K562 (cell line): ENCODE measurements around the gene PPIH. TPM values are rescaled to one million over a fixed set of nuclear protein-coding genes. Genes with fewer than 3 reads are reported as not detected.
A peak's percentile ranks its signal among the peaks of the same experiment; 100 is the strongest.
"Not testable (repeated sequence)": the region's sequence is repeated elsewhere in the genome, so short reads cannot be mapped to it uniquely, and the experiment has no call there.

ENCODE experiments used
- ATAC-seq: fragments of 200-7000 bp; cut with Tn5 transposase; 3 replicates; pipeline ENCODE4 v1.9.1; 2020; ENCODE audit warnings: moderate library complexity
- BruUV-seq: library from RNA; stranded (reverse); fragments of 400-500 nt; replicated peaks from 2 replicates; lab custom pipeline; 2021; lab: Mats Ljungman, UMichigan
- CTCF ChIA-PET: fragments of 300-600 bp; formaldehyde crosslinking; extraction: SDS; loops from one replicate; lab custom pipeline; 2021; ENCODE audit warnings: low intra/inter-chr PET ratio; lab: Yijun Ruan, JAX
- POLR2A ChIA-PET: fragments of 300-600, 350-650 bp; sonication (Branson Sonifier 250); formaldehyde crosslinking; extraction: SDS; loops from one replicate; lab custom pipeline; 2021; ENCODE audit warnings: antibody characterized with exemption, inconsistent platforms; lab: Yijun Ruan, JAX
- DNase-seq, 4 experiments: peaks; one replicate each; pipeline versions ENCODE4 v3.0.0 to v3.0.0-alpha.2; 2011 to 2018; ENCODE audit warnings: low spot score in 3 of 4, mixed read lengths in 3 of 4; ENCODE audit errors: extremely low read depth in 1 of 4
- FAIRE-seq: peaks from 2 replicates; lab custom pipeline; 2011; peaks lifted over from hg19 to GRCh38; lab: Jason Lieb, UNC
- H2AFZ ChIP-seq: 2 replicates; pipeline ENCODE4 v1.6.0; 2011; ENCODE audit warnings: low read depth, low read length, control low read depth, inconsistent platforms
- H3K27ac ChIP-seq: fragments of 200-600 bp; 3 replicates; pipeline ENCODE4 v1.8.0; 2011; ENCODE audit warnings: low read depth, mild to moderate bottlenecking, control low read depth, inconsistent platforms, low read length, moderate library complexity, mixed read lengths; ENCODE audit errors: extremely low read depth
- H3K27me3 ChIP-seq, 2 experiments: fragments of 300-600 bp in 1 of 2; 2 replicates in 1 of 2; 3 replicates in 1 of 2; pipeline versions ENCODE4 v1.6.0 to v1.8.0; 2011; ENCODE audit warnings: inconsistent platforms in 2 of 2, low read length in 2 of 2, mild to moderate bottlenecking in 1 of 2, mixed read lengths in 1 of 2, moderate library complexity in 1 of 2; ENCODE audit not compliant: control insufficient read depth in 2 of 2, insufficient read depth in 2 of 2
- H3K36me3 ChIP-seq: fragments of 300-600 bp; 3 replicates; pipeline ENCODE4 v1.8.0; 2011; ENCODE audit warnings: mild to moderate bottlenecking, low read length, inconsistent platforms; ENCODE audit not compliant: control insufficient read depth, insufficient read depth
- H3K4me1 ChIP-seq, 2 experiments: fragments of 200-600 bp in 1 of 2; replicated peaks in 1 of 2; 2 replicates in 1 of 2; 3 replicates in 1 of 2; pipeline versions ENCODE4 v1.5.1 to v1.8.0; 2011; ENCODE audit warnings: inconsistent platforms in 2 of 2, low read length in 2 of 2, mild to moderate bottlenecking in 1 of 2, mixed read lengths in 1 of 2, moderate library complexity in 1 of 2; ENCODE audit not compliant: control insufficient read depth in 2 of 2, insufficient read depth in 2 of 2
- H3K4me2 ChIP-seq: 2 replicates; pipeline ENCODE4 v1.6.1; 2011; ENCODE audit warnings: low read length, control low read depth, inconsistent platforms, mixed read lengths; ENCODE audit not compliant: insufficient read depth
- H3K4me3 ChIP-seq: fragments of 200-600 bp; sonication (generic), shearing (Covaris generic); 2 replicates; pipeline ENCODE4 v1.5.1; 2016; ENCODE audit warnings: control low read depth, inconsistent platforms
- H3K79me2 ChIP-seq: fragments of 200-600 bp; 3 replicates; pipeline ENCODE4 v1.8.0; 2011; ENCODE audit warnings: low read length, inconsistent platforms; ENCODE audit not compliant: control insufficient read depth, insufficient read depth
- H3K9ac ChIP-seq, 2 experiments: 2 replicates each; pipeline versions ENCODE4 v1.6.0 to v1.6.1; 2011; ENCODE audit warnings: low read depth in 2 of 2, low read length in 2 of 2, control low read depth in 1 of 2, inconsistent platforms in 1 of 2, mild to moderate bottlenecking in 1 of 2, mixed read lengths in 1 of 2; ENCODE audit not compliant: insufficient read depth in 1 of 2
- H3K9me1 ChIP-seq: one replicate; pipeline ENCODE4 v1.6.0; 2011; ENCODE audit warnings: inconsistent platforms, mild to moderate bottlenecking, low read length, moderate library complexity; ENCODE audit not compliant: control insufficient read depth, insufficient read depth
- H3K9me3 ChIP-seq: replicated peaks from 2 replicates; pipeline ENCODE4 v1.5.1; 2011; ENCODE audit warnings: low read depth, low read length, inconsistent platforms; ENCODE audit not compliant: control insufficient read depth, insufficient read depth
- H4K20me1 ChIP-seq: replicated peaks from 2 replicates; pipeline ENCODE4 v1.6.1; 2011; ENCODE audit warnings: low read length, inconsistent platforms, mixed read lengths; ENCODE audit not compliant: control insufficient read depth, insufficient read depth
- ATF3 ChIP-seq, 2 experiments: fragments of 450-650 bp in 1 of 2; sonication (generic) in 1 of 2; formaldehyde crosslinking in 1 of 2; IDR thresholded peaks in 1 of 2; conservative IDR thresholded peaks in 1 of 2; 2 replicates each; pipeline versions ENCODE4 v1.6.1 to v1.8.1; 2016 to 2023; ENCODE audit warnings: mild to moderate bottlenecking in 2 of 2, moderate library complexity in 2 of 2, inconsistent platforms in 1 of 2, missing genetic modification reagents in 1 of 2
- CEBPG ChIP-seq, 3 experiments: fragments of 200-800 bp in 1 of 3; sonication (Bioruptor generic) in 1 of 3; sonication (generic) in 1 of 3; formaldehyde crosslinking in 1 of 3; IDR thresholded peaks in 2 of 3; conservative IDR thresholded peaks in 1 of 3; 2 replicates each; pipeline versions ENCODE4 v1.6.1 to v1.8.0; 2016 to 2022; ENCODE audit warnings: missing compliant biosample characterization in 2 of 3, missing genetic modification characterization in 2 of 3, mild to moderate bottlenecking in 1 of 3, missing genetic modification reagents in 1 of 3
- NFATC3 ChIP-seq: fragments of 450-650 bp; IDR thresholded peaks from 2 replicates; pipeline ENCODE4 v1.6.1; 2017; ENCODE audit warnings: mild to moderate bottlenecking
- WGBS: fragments of 100-300 bp; shearing (Covaris generic); methylation state at CpG from one replicate; pipeline ENCODE4 v1.1.6; 2016; ENCODE audit warnings: low coverage, mixed read lengths; ENCODE audit not compliant: insufficient coverage; ENCODE audit errors: missing lambda C conversion rate; 5-methylcytosine and 5-hydroxymethylcytosine counted together
- in situ Hi-C: fragments of 300-500 bp; cut with MboI; formaldehyde crosslinking; loops from 4 replicates; pipeline ENCODE4 v1.15.0; 2018; ENCODE audit warnings: inconsistent platforms, mixed read lengths
- intact Hi-C: fragments of 100-400 bp; cut with micrococcal nuclease; formaldehyde crosslinking; loops from 2 replicates; pipeline ENCODE4 v1.14.2; 2022
- polyA plus RNA-seq, 8 experiments: library from polyadenylated mRNA; depleted of rRNA in 4 of 8; stranded (reverse) in 5 of 8; unstranded in 3 of 8; fragments of >200 nt; fragmentation: Nextera tagmentation in 2 of 8; fragmentation: Illumina TruSeq in 1 of 8; extraction: Ambion mirVana in 2 of 8; extraction: Trizol in 1 of 8; gene quantifications; 2 replicates each; pipeline versions ENCODE4 v1.2.1 to v1.2.3, GENCODE V29; 2011 to 2014; ENCODE audit warnings: inconsistent platforms in 1 of 8, missing spikeins in 1 of 8
- total RNA-seq, 7 experiments: library from RNA; depleted of rRNA in 6 of 7; stranded (reverse); fragments of >200 nt in 6 of 7; fragmentation: Illumina TruSeq in 2 of 7; extraction: Trizol in 2 of 7; gene quantifications; 2 replicates each; pipeline versions ENCODE4 v1.2.1 to v1.2.3, GENCODE V29; 2011 to 2021; ENCODE audit warnings: low replicate concordance in 1 of 7

PPIH gene
- total and polyA plus RNA-seq, 9 of the 15 experiments (the other 6 are each of a cell fraction or from before 2014, with no cell fraction given) = 197 to 470 (median 277) TPM

GRCh38 chr1:42627205-42627604 is 31.0 kb upstream of the PPIH start:
- WGBS = 0% methylated on average over 3 of the region's 3 CpGs
- peaks cover 2 to 17% of the 10 kb centered on the region in 2 experiments; a peak in 3 of 5 replicates for H3K27me3 ChIP-seq
- H3K36me3 ChIP-seq; H3K9ac ChIP-seq; H3K4me1 ChIP-seq; H3K4me2 ChIP-seq; H3K4me3 ChIP-seq; BruUV-seq; H4K20me1 ChIP-seq; H2AFZ ChIP-seq; CTCF ChIA-PET; FAIRE-seq; in situ Hi-C loops; H3K9me1 ChIP-seq; H3K27ac ChIP-seq; H3K9me3 ChIP-seq; ATAC-seq; H3K79me2 ChIP-seq; intact Hi-C loops; DNase-seq; TF ChIP-seq CEBPG (CRISPR knock-in tag; IDR thresholded peaks at IDR 0.05); ATF3 (CRISPR knock-in tag; conservative IDR thresholded peaks at IDR 0.05): not testable (repeated sequence)
- TF ChIP-seq CEBPG (tag; conservative IDR thresholded peaks at IDR 0.05 in 1 of 2, IDR thresholded peaks at IDR 0.05 in 1 of 2) (peak; percentile 50 to 64; a peak in 3 of 4 replicates), ATF3 (IDR thresholded peaks at IDR 0.05) (peak; percentile 67)
- POLR2A ChIA-PET = interaction anchor here (0.6 kb wide), 1 partner anchor 943 kb away, joined by 3 read pairs; no protein-coding TSS in a partner anchor

- Histone ChIP-seq H3K27ac (no peak overlapping the region), H3K79me2 (no peaks in the 10 kb centered on the region), H3K4me2 (no peak overlapping the region), H3K9me1 (no peaks in the 10 kb centered on the region), H4K20me1 (no peaks in the 10 kb centered on the region), H2AFZ (no peak overlapping the region), H3K36me3 (no peaks in the 10 kb centered on the region), H3K9ac (no peak overlapping the region), H3K4me1 (no peaks in the 10 kb centered on the region), H3K27me3 (peaks cover 9 to 10% of the 10 kb centered on the region in 2 experiments; a peak in 4 of 5 replicates), H3K9me3 (no peaks in the 10 kb centered on the region), H3K4me3 (no peak overlapping the region)
- ATAC-seq (no peak), DNase-seq (peak in 1 of 4 experiments; percentile 1), FAIRE-seq (peak; percentile 51)
- BruUV-seq = no TSS peak
- POLR2A ChIA-PET = interaction anchor here (0.7 to 1.0 kb wide), 3 partner anchors 8 to 97 kb away, joined by 3 to 4 read pairs (median 3); partner anchors contain the start of gene PPIH
- intact Hi-C loops = no loop called here
- in situ Hi-C loops = no loop called here
- no peak for TF ChIP-seq NFATC3
- CTCF ChIA-PET = no interaction called here
These were observed 19.1 kb upstream of the PPIH start for GRCh38 chr1:42639116-42639515.
